Measurements from ENCODE around the gene RFX3. TPM values are rescaled to one million over a fixed set of nuclear protein-coding genes. Genes with fewer than 3 reads are reported as not detected.

RFX3 gene
- total RNA-seq, 2 experiments from 2014 or later: 22.9 to 24.8 TPM

GRCh38 chr9:3343671-3344070, 182.1 kb downstream of the RFX3 start:
- Histone ChIP-seq H3K4me1 (ENCODE audit: insufficient read depth, low read length) (no peaks in the 10 kb centered on the region), H3K4me3 (ENCODE audit: low read length) (no peak overlapping the region), H3K36me3 (ENCODE audit: insufficient read depth, low read length) (peaks cover 6% of the 10 kb centered on the region), H3K9me3 (ENCODE audit: control insufficient read depth in 1 of 2, insufficient read depth in 1 of 2, low read length in 2 of 2) (no peaks in the 10 kb centered on the region), H3K27me3 (ENCODE audit: control insufficient read depth in 1 of 2, insufficient read depth in 2 of 2, low read length in 2 of 2) (no peaks in the 10 kb centered on the region), H3K27ac (ENCODE audit: low read depth in 1 of 2, low read length in 2 of 2) (no peak overlapping the region)
- ATAC-seq (ENCODE audit: poor library complexity) (no peak), DNase-seq (no peak)
- POLR2A ChIA-PET: no interaction called here
- intact Hi-C loops (cut with DNase I, micrococcal nuclease): no loop called here
- peaks cover 3% of the 10 kb centered on the region for H3K9me3 Mint-ChIP-seq
- H3K4me1 Mint-ChIP-seq (ENCODE audit: low read depth): peaks cover 5% of the 10 kb centered on the region
- H3K27ac Mint-ChIP-seq: no peak overlapping the region
- no peak overlapping the region for H3K4me3 Mint-ChIP-seq
- CTCF ChIA-PET: no interaction called here
- peaks cover 42% of the 10 kb centered on the region for H3K36me3 Mint-ChIP-seq (ENCODE audit: low read depth)
- no peaks in the 10 kb centered on the region for H3K27me3 Mint-ChIP-seq
- TF ChIP-seq CTCF (IDR thresholded peaks at IDR 0.05): no peak

DNA sequence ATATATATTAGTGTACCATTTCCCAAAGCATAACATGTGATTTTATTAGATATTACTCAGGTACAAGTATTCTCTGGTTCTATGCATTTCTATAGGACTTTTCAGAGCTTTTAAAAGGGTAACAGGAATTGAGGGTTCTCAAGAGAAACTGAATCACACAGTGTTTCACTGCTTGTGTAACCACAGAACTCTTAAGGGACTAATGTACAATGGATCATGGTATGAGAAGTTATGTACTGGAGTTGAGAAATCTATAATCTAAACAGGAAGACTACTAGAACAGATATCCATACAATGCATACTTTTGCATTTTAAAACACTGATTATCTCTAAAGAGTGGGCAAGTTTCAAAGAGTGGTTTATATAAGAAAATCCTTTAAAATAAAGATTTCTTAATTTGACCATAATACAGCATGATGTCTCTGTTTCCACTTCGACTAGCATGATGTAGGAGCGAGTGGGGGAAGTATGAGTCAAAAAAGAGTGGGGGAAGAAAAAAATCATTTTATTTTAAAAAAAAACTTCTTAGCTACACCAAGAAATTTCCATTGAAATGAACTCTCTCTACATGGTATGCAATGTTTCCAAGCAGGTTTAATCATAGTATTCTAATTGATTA, 183.5 kb downstream of the RFX3 start:
- Histone ChIP-seq H3K36me3 (ENCODE audit: insufficient read depth, low read length) (peaks cover 6% of the 10 kb centered on the region), H3K4me1 (ENCODE audit: insufficient read depth, low read length) (no peaks in the 10 kb centered on the region), H3K9me3 (ENCODE audit: control insufficient read depth in 1 of 2, insufficient read depth in 1 of 2, low read length in 2 of 2) (no peaks in the 10 kb centered on the region), H3K27ac (ENCODE audit: low read depth in 1 of 2, low read length in 2 of 2) (no peak overlapping the region), H3K4me3 (ENCODE audit: low read length) (no peak overlapping the region), H3K27me3 (ENCODE audit: control insufficient read depth in 1 of 2, insufficient read depth in 2 of 2, low read length in 2 of 2) (no peaks in the 10 kb centered on the region)
- POLR2A ChIA-PET: no interaction called here
- Mint-ChIP-seq H3K4me1 (ENCODE audit: low read depth) (peaks cover 19% of the 10 kb centered on the region), H3K4me3 (no peak overlapping the region), H3K9me3 (peaks cover 3% of the 10 kb centered on the region), H3K27me3 (no peaks in the 10 kb centered on the region), H3K27ac (no peak overlapping the region), H3K36me3 (ENCODE audit: low read depth) (peaks cover 42% of the 10 kb centered on the region)
- ATAC-seq (ENCODE audit: poor library complexity) (no peak), DNase-seq (no peak)
- intact Hi-C loops (cut with DNase I, micrococcal nuclease): no loop called here
- CTCF ChIA-PET: no interaction called here
- no peak for TF ChIP-seq CTCF (IDR thresholded peaks at IDR 0.05)

DNA sequence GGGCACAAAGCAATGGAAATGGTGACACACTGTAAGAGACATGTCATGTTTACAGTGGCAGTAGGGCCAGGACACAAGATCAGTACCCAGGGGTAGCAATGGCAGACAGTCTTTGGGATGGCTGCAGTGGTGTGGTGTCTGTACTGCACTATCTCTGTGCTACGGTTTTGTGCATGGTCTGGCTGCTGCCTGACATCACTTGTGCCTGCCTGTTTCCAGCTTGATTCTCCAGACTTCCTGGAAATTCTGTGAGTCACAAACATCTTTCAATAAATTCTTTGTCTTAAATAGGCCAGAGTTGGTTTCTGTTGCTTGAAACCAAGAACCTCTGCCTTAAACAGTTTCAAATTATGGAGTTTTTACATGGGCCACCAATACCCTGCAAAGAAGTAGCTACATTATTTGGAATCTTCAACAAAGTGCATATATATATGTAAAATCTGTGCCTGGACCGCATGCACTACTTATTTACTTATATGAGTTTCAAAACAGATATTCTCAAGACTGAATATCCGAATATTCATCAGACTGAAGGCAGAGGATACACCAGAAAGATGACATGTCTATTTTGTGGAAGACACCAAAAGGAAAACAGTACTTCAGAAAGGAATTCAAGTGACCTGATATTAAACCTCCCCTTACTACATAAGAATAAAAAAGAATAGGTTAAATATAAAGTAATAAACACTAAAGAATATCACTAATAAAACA, 188.1 kb downstream of the RFX3 start:
- H3K27me3 ChIP-seq (ENCODE audit: control insufficient read depth in 1 of 2, insufficient read depth in 2 of 2, low read length in 2 of 2): no peaks in the 10 kb centered on the region
- no peaks in the 10 kb centered on the region for H3K4me1 ChIP-seq (ENCODE audit: insufficient read depth, low read length)
- H3K4me3 ChIP-seq (ENCODE audit: low read length): no peak overlapping the region
- Mint-ChIP-seq H3K4me1 (ENCODE audit: low read depth) (peaks cover 23% of the 10 kb centered on the region), H3K4me3 (no peak overlapping the region), H3K27ac (no peak overlapping the region), H3K27me3 (no peaks in the 10 kb centered on the region), H3K9me3 (peaks cover 3% of the 10 kb centered on the region), H3K36me3 (ENCODE audit: low read depth) (peaks cover 10% of the 10 kb centered on the region)
- H3K9me3 ChIP-seq (ENCODE audit: control insufficient read depth in 1 of 2, insufficient read depth in 1 of 2, low read length in 2 of 2): no peaks in the 10 kb centered on the region
- ChIA-PET POLR2A (no interaction called here), CTCF (no interaction called here)
- no peak for TF ChIP-seq CTCF (IDR thresholded peaks at IDR 0.05)
- no peak for DNase-seq
- intact Hi-C loops (cut with DNase I, micrococcal nuclease): no loop called here
- no peak for ATAC-seq (ENCODE audit: poor library complexity)
- peaks cover 2% of the 10 kb centered on the region for H3K36me3 ChIP-seq (ENCODE audit: insufficient read depth, low read length)
- no peak overlapping the region for H3K27ac ChIP-seq (ENCODE audit: low read depth in 1 of 2, low read length in 2 of 2)
